Esophagus squamous epithelium (tissue), 5 donors: Measurements from ENCODE around the gene TIAM2. TPM values are rescaled to one million over a fixed set of nuclear protein-coding genes. Genes with fewer than 3 reads are reported as not detected.

Experiments
- DNase-seq: peaks from one replicate; lab custom pipeline; 2025; lab: John Stamatoyannopoulos, UW
- H3K27ac ChIP-seq, 4 donors: fragments of 200-600 bp; sonication (generic); one replicate each; pipeline ENCODE4 v1.5.1; 2016 to 2019; ENCODE audit warnings: mild to moderate bottlenecking in 1 of 4
- H3K27me3 ChIP-seq, 4 donors: fragments of 200-600 bp; sonication (generic); 1 replicate in 3 of 4; 2 replicates in 1 of 4; pipeline versions ENCODE4 v1.5.1 to v1.6.0; 2017 to 2021; ENCODE audit warnings: antibody characterized with exemption in 1 of 4
- H3K36me3 ChIP-seq, 3 donors: fragments of 200-600 bp; sonication (generic); one replicate each; pipeline ENCODE4 v1.5.1; 2016 to 2019
- H3K4me1 ChIP-seq, 3 donors: fragments of 200-600 bp; sonication (generic); one replicate each; pipeline ENCODE4 v1.5.1; 2017 to 2019
- H3K4me3 ChIP-seq, 4 donors: fragments of 200-600 bp; sonication (generic); 1 replicate in 3 of 4; 2 replicates in 1 of 4; pipeline ENCODE4 v1.5.1; 2016 to 2019; ENCODE audit warnings: mild to moderate bottlenecking in 2 of 4, moderate library complexity in 1 of 4
- H3K9me3 ChIP-seq, 3 donors: fragments of 200-600 bp; sonication (generic); one replicate each; pipeline ENCODE4 v1.5.1; 2016 to 2019
- POLR2A ChIP-seq, 4 donors: fragments of 450-650 bp; IDR thresholded peaks; one replicate each; pipeline ENCODE4 v1.6.1; 2017; ENCODE audit warnings: antibody characterized with exemption in 4 of 4, mild to moderate bottlenecking in 4 of 4, moderate library complexity in 3 of 4
- WGBS, 2 donors: methylation state at CpG; one replicate each; pipeline ENCODE4 v1.1.5; 2018; 5-methylcytosine and 5-hydroxymethylcytosine counted together
- intact Hi-C: fragments of 100-400 bp; cut with DNase I; formaldehyde crosslinking; loops from one replicate; pipeline ENCODE4 v1.15.0; 2022
- total RNA-seq, 4 donors: library from RNA; depleted of rRNA; stranded (reverse); fragments of >200 nt; gene quantifications; one replicate each; pipeline ENCODE4 v1.1.0, GENCODE V29; 2016
- TF ChIP-seq, protein P1 (sequence below), 6 experiments: fragments of 450-650 bp in 4 of 6; fragments of 200-600 bp in 2 of 6; sonication (generic) in 2 of 6; IDR thresholded peaks; one replicate each; pipeline ENCODE4 v1.5.1; 2016 to 2019; ENCODE audit warnings: antibody characterized with exemption in 6 of 6, mild to moderate bottlenecking in 4 of 6, moderate library complexity in 4 of 6
- donor health status: DM: yes; HTN: yes; CAD: no.

Gene TIAM2
- total RNA-seq, 4 donors from 2014 or later: 2.3 to 10.3 (median 5.6) TPM

DNA sequence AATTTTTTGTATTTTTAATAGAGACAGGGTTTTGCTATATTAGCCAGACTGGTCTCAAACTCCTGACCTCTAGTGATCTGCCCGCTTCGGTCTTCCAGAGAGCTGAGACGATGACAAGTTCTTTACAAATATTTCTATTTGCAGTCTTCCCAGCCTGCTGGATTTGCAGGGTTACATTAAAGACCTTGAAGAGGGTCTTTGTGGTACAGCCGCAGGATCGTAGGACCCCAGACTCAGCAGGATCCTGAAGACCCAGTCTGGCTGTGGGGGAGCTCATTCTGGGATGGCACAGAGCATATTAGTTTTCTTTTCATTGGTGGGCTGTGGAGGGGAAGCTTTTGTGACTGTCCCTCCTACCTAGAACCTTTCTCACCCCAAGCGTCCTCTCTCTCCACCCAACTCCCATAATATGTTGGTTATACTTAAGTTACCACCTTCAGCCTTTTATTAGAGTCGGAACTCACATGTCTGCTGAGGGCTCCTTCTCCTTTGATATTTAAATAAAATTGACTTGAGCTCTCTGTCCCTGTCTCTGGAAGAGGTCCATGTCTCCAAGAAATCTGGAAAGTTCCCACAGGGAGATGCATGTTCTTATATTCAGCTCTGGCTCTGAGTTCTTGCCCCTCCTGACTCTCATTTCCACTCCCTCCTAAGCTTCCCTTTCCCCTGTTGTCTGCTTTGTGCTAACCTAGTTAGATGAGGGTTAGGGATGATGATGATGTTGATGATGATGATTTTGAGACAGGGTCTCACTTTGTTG is 72.0 kb downstream of the TIAM2 start:
- TF ChIP-seq, protein P1, sequence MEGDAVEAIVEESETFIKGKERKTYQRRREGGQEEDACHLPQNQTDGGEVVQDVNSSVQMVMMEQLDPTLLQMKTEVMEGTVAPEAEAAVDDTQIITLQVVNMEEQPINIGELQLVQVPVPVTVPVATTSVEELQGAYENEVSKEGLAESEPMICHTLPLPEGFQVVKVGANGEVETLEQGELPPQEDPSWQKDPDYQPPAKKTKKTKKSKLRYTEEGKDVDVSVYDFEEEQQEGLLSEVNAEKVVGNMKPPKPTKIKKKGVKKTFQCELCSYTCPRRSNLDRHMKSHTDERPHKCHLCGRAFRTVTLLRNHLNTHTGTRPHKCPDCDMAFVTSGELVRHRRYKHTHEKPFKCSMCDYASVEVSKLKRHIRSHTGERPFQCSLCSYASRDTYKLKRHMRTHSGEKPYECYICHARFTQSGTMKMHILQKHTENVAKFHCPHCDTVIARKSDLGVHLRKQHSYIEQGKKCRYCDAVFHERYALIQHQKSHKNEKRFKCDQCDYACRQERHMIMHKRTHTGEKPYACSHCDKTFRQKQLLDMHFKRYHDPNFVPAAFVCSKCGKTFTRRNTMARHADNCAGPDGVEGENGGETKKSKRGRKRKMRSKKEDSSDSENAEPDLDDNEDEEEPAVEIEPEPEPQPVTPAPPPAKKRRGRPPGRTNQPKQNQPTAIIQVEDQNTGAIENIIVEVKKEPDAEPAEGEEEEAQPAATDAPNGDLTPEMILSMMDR (IDR thresholded peaks at IDR 0.05): no peak
- TF ChIP-seq POLR2A (IDR thresholded peaks at IDR 0.05): no peak

DNA sequence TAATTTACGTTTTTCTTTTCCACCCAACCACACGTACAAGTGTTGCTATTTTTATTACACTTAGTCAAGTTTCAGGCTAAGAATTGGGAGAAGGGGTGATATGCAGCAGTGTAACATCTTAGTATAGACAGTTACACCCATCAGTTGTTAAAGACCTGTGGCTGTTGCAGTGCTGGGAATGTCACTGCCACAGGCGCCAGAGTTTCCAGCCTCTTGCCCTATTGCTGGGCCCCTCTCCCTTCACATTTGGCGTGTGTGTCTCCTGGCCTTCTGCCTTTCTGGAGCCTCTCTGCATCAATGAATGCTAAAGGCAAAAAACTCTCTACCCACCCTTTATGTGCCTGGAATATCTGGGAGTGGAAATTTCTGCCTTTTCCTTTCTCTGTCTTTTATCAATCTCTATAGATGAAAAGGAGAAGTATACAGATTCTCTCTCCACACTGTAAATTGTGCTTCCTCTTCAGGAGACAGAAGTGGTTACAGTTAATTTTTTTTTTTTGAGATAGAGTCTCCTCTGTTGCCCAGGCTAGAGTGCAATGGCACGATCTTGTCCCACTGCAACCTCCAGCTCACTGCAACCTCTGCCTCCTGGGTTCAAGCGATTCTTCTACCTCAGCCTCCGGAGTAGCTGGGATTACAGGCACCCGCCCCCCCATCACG is 73.0 kb downstream of the TIAM2 start:
- no peak for DNase-seq
- no peaks in the 10 kb centered on the region for H3K36me3 ChIP-seq
- H3K9me3 ChIP-seq: no peaks in the 10 kb centered on the region
- 71 to 78% methylated on average over 7 to 9 of the region's 9 CpGs for WGBS, 2 donors
- no peaks in the 10 kb centered on the region for H3K4me1 ChIP-seq
- intact Hi-C loops: no loop called here
- H3K27ac ChIP-seq: no peak overlapping the region
- no peak overlapping the region for H3K4me3 ChIP-seq
- H3K27me3 ChIP-seq: no peaks in the 10 kb centered on the region
- TF ChIP-seq, protein P1 (IDR thresholded peaks at IDR 0.05): no peak
- no peak for TF ChIP-seq POLR2A (IDR thresholded peaks at IDR 0.05)

More for the DNA sequence above, 72.0 kb downstream of the TIAM2 start:
- no peaks in the 10 kb centered on the region for H3K4me1 ChIP-seq
- intact Hi-C loops: no loop called here
- no peaks in the 10 kb centered on the region for H3K9me3 ChIP-seq
- H3K27me3 ChIP-seq: no peaks in the 10 kb centered on the region
- WGBS, 2 donors: 77 to 96% methylated on average over 7 of the region's 7 CpGs
- DNase-seq: no peak
- no peak overlapping the region for H3K4me3 ChIP-seq
- no peak overlapping the region for H3K27ac ChIP-seq
- H3K36me3 ChIP-seq: no peaks in the 10 kb centered on the region

DNA sequence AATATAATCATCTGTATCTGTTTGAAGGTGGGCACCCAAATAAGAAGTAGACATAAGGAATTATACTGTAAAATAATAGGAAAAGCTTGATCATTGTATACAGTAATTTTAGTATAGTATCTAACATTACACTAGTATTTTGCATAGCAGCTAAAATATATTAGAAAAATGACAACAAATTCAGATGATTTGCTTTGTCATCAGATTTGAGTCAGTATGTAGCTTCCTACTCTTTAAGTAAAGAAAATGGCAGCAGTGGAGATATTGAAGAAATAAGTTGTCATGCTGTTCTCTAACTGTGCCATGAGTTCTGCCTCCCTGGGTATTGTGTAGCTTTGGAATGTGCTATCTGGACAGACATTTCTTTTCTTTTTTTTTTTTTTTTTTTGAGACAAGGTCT is 74.4 kb downstream of the TIAM2 start:
- DNase-seq: no peak
- H3K4me3 ChIP-seq: no peak overlapping the region
- H3K9me3 ChIP-seq: no peaks in the 10 kb centered on the region
- TF ChIP-seq, protein P1 (IDR thresholded peaks at IDR 0.05): no peak
- no peak for TF ChIP-seq POLR2A (IDR thresholded peaks at IDR 0.05)
- no peak overlapping the region for H3K27ac ChIP-seq
- intact Hi-C loops: no loop called here
- H3K27me3 ChIP-seq: no peaks in the 10 kb centered on the region
- no peaks in the 10 kb centered on the region for H3K4me1 ChIP-seq
- H3K36me3 ChIP-seq: no peaks in the 10 kb centered on the region

DNA sequence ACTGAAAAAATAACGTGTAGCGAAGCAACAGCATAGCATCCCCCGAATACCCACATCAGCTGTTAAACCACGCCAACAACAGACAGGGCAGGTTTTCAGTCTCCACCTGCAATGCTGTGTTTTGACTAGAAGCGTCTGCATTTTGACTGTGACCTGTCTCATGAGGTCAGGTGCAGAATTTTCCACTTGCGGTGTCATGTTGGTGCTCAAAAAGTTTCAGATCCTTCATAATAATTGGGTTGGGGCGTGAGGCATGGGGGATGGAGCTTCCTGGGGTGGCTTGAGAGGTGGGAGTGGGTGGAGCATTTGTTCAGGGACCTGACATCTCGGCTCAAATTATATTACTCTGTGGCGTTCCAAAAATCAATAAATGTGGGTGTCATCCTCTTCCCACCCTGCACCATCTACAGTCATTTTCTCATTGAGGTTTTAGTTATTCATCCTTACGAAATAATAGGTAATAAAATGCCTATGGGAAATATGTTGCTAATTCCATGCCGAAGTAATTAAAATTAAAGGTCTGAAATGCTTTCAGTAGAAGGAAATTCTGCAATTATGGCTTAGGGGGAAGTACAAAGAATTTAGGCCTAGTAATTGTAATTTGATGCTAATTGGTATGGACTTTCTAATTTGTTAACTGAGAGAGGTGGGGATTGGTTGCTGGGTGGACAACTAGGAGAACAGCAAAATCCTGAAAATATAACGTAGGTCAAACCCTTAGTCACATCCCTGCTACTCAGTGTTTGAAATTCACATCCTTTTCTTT is 81.0 kb downstream of the TIAM2 start:
- H3K9me3 ChIP-seq: no peaks in the 10 kb centered on the region
- H3K36me3 ChIP-seq: no peaks in the 10 kb centered on the region
- no peak overlapping the region for H3K27ac ChIP-seq
- H3K27me3 ChIP-seq: no peaks in the 10 kb centered on the region
- no peak for TF ChIP-seq POLR2A (IDR thresholded peaks at IDR 0.05)
- TF ChIP-seq, protein P1 (IDR thresholded peaks at IDR 0.05): no peak
- 90 to 91% methylated on average over 12 of the region's 12 CpGs for WGBS, 2 donors
- H3K4me3 ChIP-seq: no peak overlapping the region
- no peaks in the 10 kb centered on the region for H3K4me1 ChIP-seq
- DNase-seq: no peak
- intact Hi-C loops: no loop called here

DNA sequence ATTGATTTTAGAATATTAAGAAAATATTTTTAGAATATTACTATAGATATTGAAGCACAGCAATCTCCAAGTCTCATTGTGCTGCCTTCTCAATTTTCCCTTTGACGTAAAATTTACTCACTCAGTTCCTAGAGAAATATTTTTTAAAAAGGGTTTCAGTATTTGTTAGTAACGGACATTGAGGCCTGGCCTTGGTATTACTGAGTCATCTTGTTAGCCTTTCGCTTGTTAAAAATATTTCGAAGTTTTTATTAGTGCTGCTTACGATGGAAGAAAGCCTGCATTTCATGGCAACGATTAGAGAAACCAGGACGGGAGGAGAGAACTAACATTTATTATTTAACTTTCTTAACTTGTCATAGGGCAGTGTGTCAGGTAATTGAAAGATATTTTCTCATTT is 82.2 kb downstream of the TIAM2 start:
- Histone ChIP-seq H3K27me3 (no peaks in the 10 kb centered on the region), H3K4me1 (no peaks in the 10 kb centered on the region), H3K36me3 (no peaks in the 10 kb centered on the region), H3K9me3 (no peaks in the 10 kb centered on the region), H3K4me3 (no peak overlapping the region), H3K27ac (no peak overlapping the region)
- WGBS, 2 donors: 79 to 84% methylated on average over 7 of the region's 7 CpGs
- TF ChIP-seq, protein P1 (IDR thresholded peaks at IDR 0.05): no peak
- no peak for TF ChIP-seq POLR2A (IDR thresholded peaks at IDR 0.05)
- intact Hi-C loops: no loop called here
- no peak for DNase-seq
